HCT116 (cell line): ENCODE data around the gene SYN1. TPM values are rescaled to one million over a fixed set of nuclear protein-coding genes. Genes with fewer than 3 reads are reported as not detected.

Experiments used
- ATAC-seq: fragments of 200-7000 bp; cut with Tn5 transposase; 2 replicates; pipeline ENCODE4 v1.9.1; 2020; ENCODE audit warnings: mild to moderate bottlenecking, moderate library complexity
- BruUV-seq: library from RNA; stranded (reverse); fragments of 400-500 nt; replicated peaks from 2 replicates; lab custom pipeline; 2021; lab: Mats Ljungman, UMichigan
- CTCF ChIA-PET: fragments of 300-600 bp; sonication (Branson Sonifier 250); formaldehyde crosslinking; loops from one replicate; lab custom pipeline; 2021; ENCODE audit warnings: antibody characterized with exemption; lab: Charles Lee
- POLR2A ChIA-PET: fragments of 300-600, 350-600 bp; sonication (Branson Sonifier 250); formaldehyde crosslinking; loops from one replicate; lab custom pipeline; 2021; ENCODE audit warnings: antibody characterized with exemption; lab: Charles Lee
- RAD21 ChIA-PET, 2 experiments: fragments of 300-600 bp; sonication (Branson Sonifier 250); formaldehyde crosslinking; loops; one replicate each; lab custom pipeline; 2023; ENCODE audit warnings: low total read pairs in 2 of 2; ENCODE audit not compliant: uncharacterized antibody in 2 of 2, unreplicated experiment in 2 of 2, low non-redundant PET in 1 of 2; lab: Charles Lee
- DNase-seq: peaks from one replicate; pipeline ENCODE4 v3.0.0-alpha.2; 2010; ENCODE audit warnings: low read depth, low spot score
- H2AFZ ChIP-seq: fragments of 200-600 bp; shearing (Covaris generic), sonication (generic); 2 replicates; pipeline ENCODE4 v1.6.1; 2017; ENCODE audit warnings: low read depth, mixed run types, mixed read lengths, antibody characterized with exemption, low read length; ENCODE audit not compliant: poor library complexity, severe bottlenecking
- H3K27ac ChIP-seq: 2 replicates; pipeline ENCODE4 v1.5.1; 2012; ENCODE audit warnings: low read depth, low read length
- H3K27me3 ChIP-seq: fragments of 200-600 bp; sonication (generic); 2 replicates; pipeline ENCODE4 v1.6.1; 2016; ENCODE audit warnings: mixed run types, low read length, mixed read lengths; ENCODE audit not compliant: insufficient read depth
- H3K36me3 ChIP-seq, 2 experiments: fragments of 200-500 bp in 1 of 2; fragments of 200-600 bp in 1 of 2; sonication (Bioruptor generic) in 1 of 2; sonication (generic) in 1 of 2; 2 replicates each; pipeline versions ENCODE4 v1.5.1 to v1.6.1; 2014 to 2016; ENCODE audit warnings: low read length in 2 of 2, inconsistent platforms in 1 of 2, mixed read lengths in 1 of 2, mixed run types in 1 of 2; ENCODE audit not compliant: insufficient read depth in 2 of 2, control insufficient read depth in 1 of 2
- H3K4me1 ChIP-seq, 2 experiments: fragments of 200-600 bp in 1 of 2; sonication (generic) in 1 of 2; 2 replicates each; pipeline versions ENCODE4 v1.5.1 to v1.6.1; 2012 to 2017; ENCODE audit warnings: low read length in 2 of 2, inconsistent platforms in 1 of 2, mild to moderate bottlenecking in 1 of 2, mixed read lengths in 1 of 2, mixed run types in 1 of 2, moderate library complexity in 1 of 2; ENCODE audit not compliant: insufficient read depth in 2 of 2, control insufficient read depth in 1 of 2
- H3K4me2 ChIP-seq: fragments of 200-600 bp; sonication (generic); 2 replicates; pipeline ENCODE4 v1.6.1; 2017; ENCODE audit warnings: mixed run types, low read length, mixed read lengths
- H3K4me3 ChIP-seq, 2 experiments: fragments of 200-600 bp in 1 of 2; sonication (generic) in 1 of 2; replicated peaks in 1 of 2; 2 replicates each; pipeline ENCODE4 v1.5.1; 2011 to 2016; ENCODE audit warnings: low read length in 2 of 2, control low read depth in 1 of 2, low read depth in 1 of 2, mild to moderate bottlenecking in 1 of 2, mixed read lengths in 1 of 2, mixed run types in 1 of 2
- H3K79me2 ChIP-seq: fragments of 200-600 bp; sonication (generic); 2 replicates; pipeline ENCODE4 v1.6.1; 2017; ENCODE audit warnings: mild to moderate bottlenecking, mixed run types, low read length, moderate library complexity, mixed read lengths; ENCODE audit not compliant: insufficient read depth
- H3K9ac ChIP-seq: fragments of 200-600 bp; sonication (generic); 2 replicates; pipeline ENCODE4 v1.6.1; 2016; ENCODE audit warnings: low read length, mixed read lengths
- H3K9me2 ChIP-seq: fragments of 200-600 bp; sonication (generic), shearing (Covaris generic); 2 replicates; pipeline ENCODE4 v1.6.1; 2017; ENCODE audit warnings: mixed run types, mild to moderate bottlenecking, moderate library complexity; ENCODE audit not compliant: insufficient read depth
- H3K9me3 ChIP-seq, 2 experiments: fragments of 200-500 bp in 1 of 2; fragments of 200-600 bp in 1 of 2; sonication (Bioruptor generic) in 1 of 2; sonication (generic) in 1 of 2; 2 replicates each; pipeline ENCODE4 v1.6.1; 2014 to 2017; ENCODE audit warnings: low read length in 2 of 2, mixed read lengths in 2 of 2, inconsistent platforms in 1 of 2, low read depth in 1 of 2, mild to moderate bottlenecking in 1 of 2, mixed run types in 1 of 2, moderate library complexity in 1 of 2; ENCODE audit not compliant: control insufficient read depth in 1 of 2, insufficient read depth in 1 of 2
- H4K20me1 ChIP-seq: fragments of 200-600 bp; sonication (generic), shearing (Covaris generic); 2 replicates; pipeline ENCODE4 v1.6.1; 2017; ENCODE audit warnings: mixed run types, mild to moderate bottlenecking, moderate library complexity; ENCODE audit not compliant: insufficient read depth
- CBX3 ChIP-seq: IDR thresholded peaks from 2 replicates; pipeline ENCODE4 v1.6.1; 2012; ENCODE audit warnings: low read depth
- CEBPB ChIP-seq: IDR thresholded peaks from 2 replicates; pipeline ENCODE4 v1.6.1; 2012; ENCODE audit warnings: low read depth
- FOSL1 ChIP-seq: IDR thresholded peaks from 2 replicates; pipeline ENCODE4 v1.6.1; 2012; ENCODE audit warnings: low read depth
- JUND ChIP-seq: IDR thresholded peaks from 2 replicates; pipeline ENCODE4 v1.6.1; 2012
- POLR2A ChIP-seq: IDR thresholded peaks from 2 replicates; pipeline ENCODE4 v1.7.0; 2011; ENCODE audit warnings: borderline replicate concordance; ENCODE audit not compliant: insufficient read depth, insufficient read length; ENCODE audit errors: extremely low read depth
- POLR2AphosphoS5 ChIP-seq: IDR thresholded peaks from 2 replicates; pipeline ENCODE4 v1.6.1; 2011; ENCODE audit warnings: mild to moderate bottlenecking, low read depth, low read length, moderate library complexity
- SRF ChIP-seq: IDR thresholded peaks from 2 replicates; pipeline ENCODE4 v1.6.1; 2012; ENCODE audit warnings: low read depth
- TCF7L2 ChIP-seq: IDR thresholded peaks from 2 replicates; pipeline ENCODE4 v1.7.0; 2011; ENCODE audit warnings: borderline replicate concordance, inconsistent platforms; ENCODE audit not compliant: insufficient read depth, insufficient read length; ENCODE audit errors: extremely low read depth
- YY1 ChIP-seq: IDR thresholded peaks from 2 replicates; pipeline ENCODE4 v1.6.1; 2011; ENCODE audit warnings: low read length, low read depth, moderate library complexity, mild to moderate bottlenecking; ENCODE audit not compliant: insufficient replicate concordance; ENCODE audit errors: extremely low read depth
- ZBTB33 ChIP-seq: IDR thresholded peaks from 2 replicates; pipeline ENCODE4 v1.6.1; 2011; ENCODE audit warnings: mild to moderate bottlenecking, low read length, moderate library complexity; ENCODE audit not compliant: insufficient replicate concordance; ENCODE audit errors: extremely low read depth
- intact Hi-C: fragments of 100-400 bp; cut with micrococcal nuclease; formaldehyde crosslinking; loops from 2 replicates; pipeline ENCODE4 v1.10.0; 2022
- total RNA-seq: library from RNA; stranded (reverse); gene quantifications from one replicate; pipeline ENCODE4 v1.2.1, GENCODE V29; 2021; ENCODE audit not compliant: unreplicated experiment

SYN1 gene
- total RNA-seq, 1 experiment from 2014 or later = 0.86 TPM

- intact Hi-C loops = loop anchor here (5.0 to 10.0 kb wide), 4 partner anchors 66 to 934 kb away; partner anchors contain the start of genes CFP and ZNF81
- no peaks in the 10 kb centered on the region for H3K27me3 ChIP-seq
- ChIA-PET CTCF (no interaction called here), POLR2A (no interaction called here), RAD21 (no interaction called here)
- TSS peak; percentile 62 for BruUV-seq
- H3K9me3 ChIP-seq = no peaks in the 10 kb centered on the region
- peak; percentile 36 for TF ChIP-seq TCF7L2
- TF ChIP-seq JUND = no peak
- TF ChIP-seq FOSL1 = no peak
- peak; percentile 33 for TF ChIP-seq POLR2A
- peak; percentile 53; the same call in 1 of the 2 replicates for TF ChIP-seq POLR2AphosphoS5
- TF ChIP-seq YY1 = peak; percentile 64
- TF ChIP-seq, all 23 proteins: peak for 4
- peaks cover 19% of the 10 kb centered on the region for H3K79me2 ChIP-seq
- no peaks in the 10 kb centered on the region for H4K20me1 ChIP-seq
- H3K9me2 ChIP-seq = no peaks in the 10 kb centered on the region
- peaks cover 0 to 15% of the 10 kb centered on the region in 2 experiments; a peak in 1 of 4 replicates for H3K4me1 ChIP-seq
- peak within 1 kb of the TSS; percentile 65 to 79 for H3K4me3 ChIP-seq
- DNase-seq = peak; percentile 99
- peak within 1 kb of the TSS; percentile 74 for H3K9ac ChIP-seq
- peak within 1 kb of the TSS; percentile 84 for H3K4me2 ChIP-seq
- no peak within 1 kb of the TSS for H2AFZ ChIP-seq
- H3K27ac ChIP-seq = peak within 1 kb of the TSS; percentile 72
- H3K36me3 ChIP-seq = peaks cover 0 to 3% of the 10 kb centered on the region in 2 experiments; a peak in 3 of 4 replicates
- peak; percentile 96 for ATAC-seq
Observed at GRCh38 chrX:47560934-47561658, 58.6 kb downstream of the SYN1 start, which contains the start of gene ARAF. Gene ARAF (plus strand): TSS chrX:47561205. CDS start chrX:47562968, 1,763 bp downstream.

DNA sequence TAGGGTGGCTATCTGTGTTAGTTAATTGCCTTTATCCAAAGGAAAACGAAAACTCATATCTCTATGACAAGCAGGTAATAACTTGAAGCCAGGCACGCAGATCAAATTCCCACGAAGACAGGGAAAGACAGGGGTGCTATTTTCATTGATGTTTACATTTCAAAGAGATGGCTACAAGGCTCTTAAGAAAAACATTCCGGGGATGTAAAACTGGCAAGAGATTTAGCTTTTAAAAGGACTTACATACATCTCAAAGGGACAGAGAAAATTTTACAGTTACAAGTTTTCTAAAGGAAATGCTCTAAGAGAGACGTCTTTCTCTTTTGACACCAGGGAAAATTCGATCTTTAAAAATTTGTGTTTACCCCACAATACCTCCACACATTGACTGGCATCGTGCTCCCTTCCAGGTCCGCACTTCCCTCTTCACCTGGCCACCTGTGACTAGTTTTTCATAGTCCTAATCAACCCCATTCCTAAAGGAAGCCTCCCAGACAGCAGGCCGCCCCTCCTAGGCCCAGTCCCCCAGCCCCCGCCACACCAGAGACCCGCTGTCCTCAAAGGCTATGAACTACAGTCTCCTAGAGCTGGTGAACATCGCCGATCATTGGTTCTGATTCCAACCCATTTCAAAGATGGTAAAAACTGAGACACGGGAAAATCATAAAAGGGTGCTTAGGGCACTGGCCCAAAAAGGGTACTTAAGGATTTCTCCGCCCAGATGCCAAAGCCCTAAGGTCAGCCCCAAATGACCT is 59.3 kb downstream of the SYN1 start:
- peak overlapping the region; percentile 74 for H3K9ac ChIP-seq
- H3K4me1 ChIP-seq = peaks cover 0 to 15% of the 10 kb centered on the region in 2 experiments; a peak in 1 of 4 replicates
- BruUV-seq = TSS peak; percentile 79
- H4K20me1 ChIP-seq = no peaks in the 10 kb centered on the region
- ChIA-PET RAD21 (no interaction called here), POLR2A (no interaction called here), CTCF (no interaction called here)
- DNase-seq (no peak), ATAC-seq (no peak)
- H3K4me3 ChIP-seq = peak overlapping the region; percentile 65 to 79
- peak overlapping the region; percentile 84 for H3K4me2 ChIP-seq
- no peak overlapping the region for H2AFZ ChIP-seq
- no peaks in the 10 kb centered on the region for H3K27me3 ChIP-seq
- no peak overlapping the region; the same call in 1 of the 2 replicates for H3K27ac ChIP-seq
- no peaks in the 10 kb centered on the region for H3K9me2 ChIP-seq
- H3K79me2 ChIP-seq = peaks cover 19% of the 10 kb centered on the region
- H3K9me3 ChIP-seq = no peaks in the 10 kb centered on the region
- intact Hi-C loops = loop anchor here (5.0 to 10.0 kb wide), 4 partner anchors 67 to 934 kb away; partner anchors contain the start of genes CFP and ZNF81
- peaks cover 0 to 2% of the 10 kb centered on the region in 2 experiments; a peak in 3 of 4 replicates for H3K36me3 ChIP-seq
- TF ChIP-seq TCF7L2 = no peak
- no peak for TF ChIP-seq ZBTB33
- no peak for TF ChIP-seq CBX3
- no peak for TF ChIP-seq POLR2AphosphoS5
- TF ChIP-seq CEBPB = no peak
- TF ChIP-seq SRF = no peak
